Caco-2 (cell line): ENCODE measurements around the gene CORO2B. TPM values are rescaled to one million over a fixed set of nuclear protein-coding genes. Genes with fewer than 3 reads are reported as not detected.

Experiments
- BruUV-seq: library from RNA; stranded (reverse); fragments of 400-500 nt; replicated peaks from 2 replicates; lab custom pipeline; 2021; lab: Mats Ljungman, UMichigan
- CTCF ChIA-PET: fragments of 300-600 bp; sonication (Branson Sonifier 250); formaldehyde crosslinking; loops from one replicate; lab custom pipeline; 2022; ENCODE audit warnings: antibody characterized with exemption; lab: Charles Lee
- POLR2A ChIA-PET: fragments of 300-600 bp; sonication (Branson Sonifier 250); formaldehyde crosslinking; loops from one replicate; lab custom pipeline; 2022; ENCODE audit warnings: antibody characterized with exemption; lab: Charles Lee
- DNase-seq, 2 experiments: peaks; one replicate each; pipeline versions ENCODE4 v3.0.0 to v3.0.0-alpha.2; 2020 to 2022
- H3K27me3 ChIP-seq: replicated peaks from 2 replicates; pipeline ENCODE4 v1.6.0; 2011; ENCODE audit warnings: low read length; ENCODE audit not compliant: control insufficient read depth, insufficient read depth
- H3K36me3 ChIP-seq: 2 replicates; pipeline ENCODE4 v1.5.1; 2011; ENCODE audit warnings: low read length; ENCODE audit not compliant: control insufficient read depth, insufficient read depth
- H3K4me1 ChIP-seq: fragments of 250-450 bp; sonication (Bioruptor Pico); 2 replicates; pipeline ENCODE4 v1.5.1; 2020; ENCODE audit warnings: mild to moderate bottlenecking
- H3K4me3 ChIP-seq: 2 replicates; pipeline ENCODE4 v1.5.1; 2011; ENCODE audit warnings: low read depth, mild to moderate bottlenecking, control low read depth, low read length
- H3K9me3 ChIP-seq: fragments of 250-450 bp; sonication (Bioruptor Pico); 2 replicates; pipeline ENCODE4 v1.5.1; 2020; ENCODE audit warnings: mild to moderate bottlenecking, moderate library complexity
- H3K27ac Mint-ChIP-seq: one replicate; pipeline ENCODE4 v1.8.0; 2022; ENCODE audit warnings: mixed read lengths; ENCODE audit not compliant: unreplicated experiment
- H3K27me3 Mint-ChIP-seq: one replicate; pipeline ENCODE4 v1.8.0; 2022; ENCODE audit warnings: mixed read lengths; ENCODE audit not compliant: insufficient read depth, unreplicated experiment
- H3K36me3 Mint-ChIP-seq: one replicate; pipeline ENCODE4 v1.8.0; 2022; ENCODE audit warnings: mild to moderate bottlenecking, mixed read lengths; ENCODE audit not compliant: insufficient read depth, unreplicated experiment
- H3K4me1 Mint-ChIP-seq: one replicate; pipeline ENCODE4 v1.8.0; 2022; ENCODE audit warnings: low read depth, mixed read lengths; ENCODE audit not compliant: unreplicated experiment
- H3K4me3 Mint-ChIP-seq: one replicate; pipeline ENCODE4 v1.8.0; 2022; ENCODE audit warnings: mild to moderate bottlenecking, moderate library complexity, mixed read lengths; ENCODE audit not compliant: unreplicated experiment
- H3K9me3 Mint-ChIP-seq: one replicate; pipeline ENCODE4 v1.8.0; 2022; ENCODE audit warnings: mixed read lengths; ENCODE audit not compliant: unreplicated experiment
- CTCF ChIP-seq, 2 experiments: fragments of 200-600 bp in 1 of 2; IDR thresholded peaks; 1 replicate in 1 of 2; 2 replicates in 1 of 2; pipeline versions ENCODE4 v1.5.1 to v1.8.0; 2011 to 2022; ENCODE audit warnings: antibody characterized with exemption in 1 of 2, control low read depth in 1 of 2, inconsistent platforms in 1 of 2, low read depth in 1 of 2, low read length in 1 of 2, mild to moderate bottlenecking in 1 of 2, moderate library complexity in 1 of 2; ENCODE audit not compliant: insufficient read depth in 1 of 2, severe bottlenecking in 1 of 2, unreplicated experiment in 1 of 2
- intact Hi-C: fragments of 100-400 bp; cut with micrococcal nuclease; formaldehyde crosslinking; loops from one replicate; pipeline ENCODE4 v1.10.0; 2022; ENCODE audit not compliant: unreplicated experiment
- total RNA-seq: library from RNA; stranded (reverse); gene quantifications from 2 replicates; pipeline ENCODE4 v1.2.3, GENCODE V29; 2022

CORO2B gene
- total RNA-seq, 1 experiment from 2014 or later = 0.25 TPM

- Histone ChIP-seq H3K36me3 (no peaks in the 10 kb centered on the region), H3K9me3 (no peaks in the 10 kb centered on the region), H3K27me3 (no peaks in the 10 kb centered on the region), H3K4me3 (no peak overlapping the region), H3K4me1 (no peaks in the 10 kb centered on the region)
- ChIA-PET CTCF (no interaction called here), POLR2A (no interaction called here)
- H3K4me1 Mint-ChIP-seq = no peaks in the 10 kb centered on the region
- H3K27me3 Mint-ChIP-seq = peaks cover 3% of the 10 kb centered on the region
- no peaks in the 10 kb centered on the region for H3K9me3 Mint-ChIP-seq
- no peak for TF ChIP-seq CTCF (IDR thresholded peaks at IDR 0.05; ENCODE audit: insufficient read depth in 1 of 2, low read depth in 1 of 2, low read length in 1 of 2, severe bottlenecking in 1 of 2, unreplicated experiment in 1 of 2)
- no peak for DNase-seq
- no TSS peak for BruUV-seq
- H3K36me3 Mint-ChIP-seq = no peaks in the 10 kb centered on the region
- intact Hi-C loops = no loop called here
- H3K4me3 Mint-ChIP-seq = no peak overlapping the region
- H3K27ac Mint-ChIP-seq = no peak overlapping the region
These were observed 37.6 kb downstream of the CORO2B start for GRCh38 chr15:68616397-68616796.

GRCh38 chr15:68617001-68617400 is 38.2 kb downstream of the CORO2B start:
- DNase-seq = no peak
- Mint-ChIP-seq H3K27ac (no peak overlapping the region), H3K36me3 (no peaks in the 10 kb centered on the region), H3K9me3 (no peaks in the 10 kb centered on the region), H3K4me3 (no peak overlapping the region), H3K27me3 (peaks cover 2% of the 10 kb centered on the region), H3K4me1 (no peaks in the 10 kb centered on the region)
- Histone ChIP-seq H3K4me3 (no peak overlapping the region), H3K27me3 (no peaks in the 10 kb centered on the region), H3K9me3 (no peaks in the 10 kb centered on the region), H3K36me3 (no peaks in the 10 kb centered on the region), H3K4me1 (no peaks in the 10 kb centered on the region)
- POLR2A ChIA-PET = no interaction called here
- no peak for TF ChIP-seq CTCF (IDR thresholded peaks at IDR 0.05; ENCODE audit: insufficient read depth in 1 of 2, low read depth in 1 of 2, low read length in 1 of 2, severe bottlenecking in 1 of 2, unreplicated experiment in 1 of 2)
- intact Hi-C loops = no loop called here
- no TSS peak for BruUV-seq
- CTCF ChIA-PET = no interaction called here

GRCh38 chr15:68617777-68618176 is 39.0 kb downstream of the CORO2B start:
- intact Hi-C loops = no loop called here
- no peaks in the 10 kb centered on the region for H3K36me3 Mint-ChIP-seq
- no peaks in the 10 kb centered on the region for H3K27me3 Mint-ChIP-seq
- DNase-seq = no peak
- CTCF ChIA-PET = no interaction called here
- no peak overlapping the region for H3K27ac Mint-ChIP-seq
- Histone ChIP-seq H3K4me3 (no peak overlapping the region), H3K4me1 (no peaks in the 10 kb centered on the region), H3K9me3 (no peaks in the 10 kb centered on the region), H3K27me3 (no peaks in the 10 kb centered on the region), H3K36me3 (no peaks in the 10 kb centered on the region)
- H3K9me3 Mint-ChIP-seq = no peaks in the 10 kb centered on the region
- no TSS peak for BruUV-seq
- no peak overlapping the region for H3K4me3 Mint-ChIP-seq
- no peaks in the 10 kb centered on the region for H3K4me1 Mint-ChIP-seq
- no peak for TF ChIP-seq CTCF (IDR thresholded peaks at IDR 0.05; ENCODE audit: insufficient read depth in 1 of 2, low read depth in 1 of 2, low read length in 1 of 2, severe bottlenecking in 1 of 2, unreplicated experiment in 1 of 2)
- POLR2A ChIA-PET = no interaction called here
